GM21723 (cell line): ENCODE data around the gene PIK3R3.
"Not testable (repeated sequence)": the region's sequence is repeated elsewhere in the genome, so short reads cannot be mapped to it uniquely, and the experiment has no call there.

ENCODE experiments used
- ATAC-seq: cut with Tn5 transposase; IDR thresholded peaks from one replicate; pipeline ENCODE4 v1.9.1; 2021; ENCODE audit warnings: mild to moderate bottlenecking, moderate library complexity; ENCODE audit not compliant: unreplicated experiment

PIK3R3 gene

DNA sequence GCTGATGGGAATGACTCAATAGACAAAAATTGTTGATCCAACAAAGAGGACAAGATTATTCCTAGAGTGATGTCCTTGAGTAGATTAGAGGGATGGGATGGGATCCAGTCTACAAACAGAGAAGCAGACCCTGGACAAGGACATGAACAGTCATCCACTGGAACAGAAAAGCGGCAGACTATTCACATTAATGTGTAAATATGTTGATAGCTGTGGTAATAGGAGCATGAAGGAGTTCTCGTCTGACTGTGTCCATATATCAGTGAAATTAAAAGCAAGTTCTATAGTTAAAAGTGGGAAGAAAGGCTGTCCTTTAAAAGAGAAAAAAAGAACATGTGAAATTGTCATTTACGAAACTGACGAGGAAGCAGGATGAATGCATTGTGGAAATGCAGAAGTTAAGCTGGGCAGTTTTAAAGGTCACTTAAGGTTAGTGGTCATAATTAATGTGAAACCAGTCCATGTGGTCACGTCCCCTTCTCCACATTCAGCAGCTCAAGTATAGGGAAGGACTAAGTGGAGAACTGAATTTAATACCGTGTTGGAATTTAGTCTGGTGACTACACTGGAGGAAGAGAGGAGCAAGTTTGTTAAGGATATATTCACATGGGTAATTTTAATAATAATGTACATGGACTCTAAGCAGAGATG, 62.1 kb downstream of the PIK3R3 start:
- ATAC-seq: no peak

DNA sequence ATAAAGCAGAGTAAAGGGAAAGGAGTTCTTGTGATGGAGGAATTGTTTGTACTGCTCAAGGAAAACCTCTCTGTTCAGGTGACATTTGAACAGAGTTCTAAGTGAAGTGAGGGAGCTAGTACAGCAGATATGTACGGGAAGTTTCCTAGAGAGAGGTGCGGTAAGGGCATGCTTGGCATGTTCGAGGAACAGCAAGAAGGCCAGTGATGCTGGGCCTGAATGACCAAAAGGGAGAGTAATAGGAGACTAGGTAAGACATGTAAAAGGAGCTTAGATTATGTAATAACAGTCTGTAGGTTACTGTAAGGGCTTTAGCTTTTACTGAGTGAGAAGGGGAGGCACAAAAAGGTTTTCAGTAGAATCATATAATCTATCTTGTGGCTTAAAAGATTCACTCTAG, 63.9 kb downstream of the PIK3R3 start:
- ATAC-seq: no peak

DNA sequence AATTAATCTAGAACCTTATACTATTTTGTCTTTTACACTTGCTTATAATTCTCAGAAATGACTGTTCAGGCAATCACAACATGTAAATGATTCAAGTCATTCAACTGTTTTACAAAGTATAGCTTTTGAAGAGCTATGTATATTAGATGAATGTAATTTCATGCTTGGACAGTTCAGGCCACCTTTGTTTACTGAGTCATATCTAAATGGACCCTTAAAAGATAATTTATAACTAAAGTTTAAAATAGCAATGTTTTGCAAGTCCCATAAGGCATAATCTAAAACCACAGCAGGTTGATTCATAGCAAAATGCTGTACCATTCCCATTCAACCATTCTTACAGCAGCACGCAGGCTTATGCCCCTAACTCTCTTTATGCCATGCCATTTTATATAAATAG, 64.8 kb downstream of the PIK3R3 start:
- no peak for ATAC-seq

DNA sequence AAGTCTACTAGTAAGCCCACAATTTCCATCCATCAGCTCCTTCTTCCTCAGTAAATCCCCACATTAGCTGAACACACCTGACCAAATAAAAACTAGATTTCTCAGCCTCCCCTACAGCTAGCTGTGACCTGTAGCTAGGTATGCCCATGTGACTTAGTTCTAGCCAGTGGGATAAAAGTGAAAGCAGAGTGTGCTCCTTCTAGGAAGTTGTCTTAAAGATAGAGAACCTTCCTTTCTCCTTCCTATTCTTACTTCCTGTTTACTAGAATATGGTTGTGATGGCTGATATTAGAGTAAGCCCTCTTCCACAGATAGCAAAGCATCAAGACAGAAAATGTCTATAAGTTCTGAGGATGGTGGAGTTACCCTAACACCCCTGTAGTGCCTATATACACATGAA, 67.0 kb downstream of the PIK3R3 start:
- no peak for ATAC-seq

DNA sequence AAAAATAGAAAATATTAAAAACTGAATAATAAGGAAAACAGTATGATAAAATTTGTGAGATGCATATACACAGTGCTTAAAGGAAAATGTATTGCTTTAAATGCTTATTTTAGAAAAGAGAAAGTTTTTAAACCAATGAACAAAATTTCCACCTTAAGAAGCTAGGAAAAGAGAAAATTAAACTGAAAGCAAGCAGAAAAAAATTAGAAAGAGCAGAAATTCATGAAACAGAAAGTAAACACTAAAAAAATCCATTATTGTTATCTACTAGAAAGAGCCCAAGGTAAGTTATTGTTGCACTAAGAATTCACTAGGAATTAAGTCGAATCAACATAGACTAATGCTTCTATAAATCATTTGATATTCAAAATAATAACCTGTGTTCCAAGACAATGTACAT, 67.7 kb downstream of the PIK3R3 start:
- no peak for ATAC-seq

DNA sequence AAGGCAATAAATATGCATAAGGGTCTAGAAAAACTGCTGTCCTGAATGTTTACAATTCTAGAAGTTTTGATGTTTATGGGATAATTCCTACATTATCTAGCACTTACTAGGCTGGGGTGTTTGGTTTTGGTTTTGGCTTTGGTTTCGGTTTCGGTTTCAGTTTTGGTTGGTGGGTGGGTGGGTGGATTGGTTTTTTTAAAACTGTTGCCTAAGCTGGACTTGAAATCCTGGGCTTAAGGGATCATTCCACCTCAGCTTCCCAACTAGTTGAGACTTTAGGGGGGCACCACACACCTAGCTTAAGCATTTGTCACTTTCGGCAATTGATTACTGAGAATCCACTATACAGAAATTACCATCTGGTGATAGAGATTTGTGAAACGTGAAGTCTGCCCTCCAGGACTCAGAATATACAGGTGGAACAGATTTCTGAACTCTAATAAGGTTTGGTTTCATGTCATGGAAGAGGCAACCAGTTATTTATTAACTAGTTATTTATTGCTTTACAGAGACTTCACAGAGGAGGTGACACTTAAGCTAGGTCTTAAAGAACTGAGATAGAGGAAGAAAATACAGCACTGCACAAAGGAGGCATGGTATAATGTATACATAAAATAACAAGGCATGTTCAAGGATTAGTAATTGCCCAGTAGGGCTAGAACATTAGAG, 69.6 kb downstream of the PIK3R3 start:
- ATAC-seq: no peak

DNA sequence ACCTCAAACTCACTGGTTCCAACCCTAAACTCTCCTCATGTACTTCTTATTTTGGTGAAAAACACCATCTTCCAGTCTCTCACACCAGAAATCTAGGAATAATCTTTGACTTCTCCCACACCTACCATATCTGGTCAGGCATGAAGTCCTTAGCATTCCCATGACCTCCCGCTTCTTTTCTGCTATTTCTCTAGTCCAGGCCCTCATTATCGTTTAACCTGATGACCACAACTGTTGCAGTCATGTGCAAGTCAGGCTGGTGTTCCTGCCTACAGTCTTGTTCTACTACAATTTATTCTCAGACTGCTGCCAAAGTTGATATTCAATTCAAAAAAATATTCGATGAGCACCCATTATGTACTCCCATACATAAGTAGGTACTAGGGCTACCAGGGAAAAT, 71.3 kb downstream of the PIK3R3 start:
- no peak for ATAC-seq

DNA sequence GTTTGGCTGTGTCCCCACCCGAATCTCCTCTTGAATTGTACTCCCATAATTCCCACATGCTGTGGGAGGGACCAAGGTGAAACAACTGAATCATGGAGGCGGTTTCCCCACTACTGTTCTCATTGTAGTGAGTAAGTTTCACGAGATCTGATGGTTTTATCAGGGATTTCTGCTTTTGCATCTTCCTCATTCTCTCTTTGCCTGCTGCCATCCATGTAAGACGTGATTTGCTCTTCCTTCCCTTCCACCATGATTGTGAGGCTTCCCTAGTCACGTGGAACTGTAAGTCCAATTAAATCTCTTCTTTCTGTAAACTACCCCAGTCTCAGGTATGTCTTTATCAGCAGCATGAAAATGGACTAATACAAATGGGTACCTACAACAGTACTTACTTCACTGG, 73.5 kb downstream of the PIK3R3 start:
- no peak for ATAC-seq

DNA sequence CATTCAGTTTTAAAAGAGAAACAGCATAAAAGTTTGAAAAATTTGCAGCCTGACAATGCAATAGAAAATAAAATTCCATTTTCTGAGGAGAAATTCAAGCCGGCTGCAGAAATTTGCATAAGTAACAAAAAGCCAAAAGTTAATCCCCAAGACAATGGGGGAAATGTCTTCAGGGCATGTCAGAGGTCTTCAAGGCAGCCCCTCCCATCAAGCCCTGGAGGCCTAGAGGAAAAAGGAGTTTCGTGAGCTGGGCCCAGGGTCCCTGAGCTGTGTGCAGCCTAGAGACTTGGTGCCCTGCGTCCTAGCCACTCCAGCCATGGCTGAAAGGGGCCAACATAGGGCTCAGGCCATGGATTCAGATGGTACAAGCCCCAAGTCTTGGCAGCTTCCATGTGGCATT, 74.6 kb downstream of the PIK3R3 start:
- no peak for ATAC-seq

DNA sequence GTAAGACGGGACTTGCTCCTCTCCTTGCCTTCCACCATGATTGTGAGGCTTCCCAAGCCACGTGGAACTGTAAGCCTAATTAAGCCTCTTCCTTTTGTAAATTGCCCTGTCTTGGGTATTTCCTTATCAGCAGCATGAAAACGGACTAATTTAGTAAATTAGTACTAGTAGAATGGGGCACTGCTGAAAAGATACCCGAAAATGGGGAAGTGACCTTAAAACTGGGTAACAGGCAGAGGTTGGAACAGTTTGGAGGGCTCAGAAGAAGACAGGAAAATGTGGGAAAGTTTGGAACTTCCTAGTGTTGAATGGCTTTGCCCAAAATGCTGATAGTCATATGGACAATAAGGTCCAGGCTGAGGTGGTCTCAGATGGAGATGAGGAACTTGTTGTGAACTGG, 75.2 kb downstream of the PIK3R3 start:
- ATAC-seq: not testable (repeated sequence)

DNA sequence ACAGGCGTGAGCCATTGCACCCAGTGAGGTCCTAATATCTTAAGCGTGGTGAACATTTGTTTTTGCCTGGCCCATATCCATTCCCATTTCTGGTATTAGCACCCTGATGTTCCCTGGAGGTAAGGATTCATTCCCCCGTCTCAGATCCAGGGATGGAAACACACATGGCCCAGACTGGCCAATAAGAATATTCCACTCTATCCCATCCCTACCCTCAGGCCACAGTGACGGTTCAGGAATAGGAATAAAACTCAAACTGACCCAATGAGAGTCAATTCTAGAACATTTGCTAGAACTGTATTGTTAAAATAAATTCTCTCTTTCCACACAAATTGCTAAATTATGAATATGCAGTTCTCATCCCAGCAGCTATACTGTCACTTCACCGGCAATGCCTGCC, 76.1 kb downstream of the PIK3R3 start:
- no peak for ATAC-seq

DNA sequence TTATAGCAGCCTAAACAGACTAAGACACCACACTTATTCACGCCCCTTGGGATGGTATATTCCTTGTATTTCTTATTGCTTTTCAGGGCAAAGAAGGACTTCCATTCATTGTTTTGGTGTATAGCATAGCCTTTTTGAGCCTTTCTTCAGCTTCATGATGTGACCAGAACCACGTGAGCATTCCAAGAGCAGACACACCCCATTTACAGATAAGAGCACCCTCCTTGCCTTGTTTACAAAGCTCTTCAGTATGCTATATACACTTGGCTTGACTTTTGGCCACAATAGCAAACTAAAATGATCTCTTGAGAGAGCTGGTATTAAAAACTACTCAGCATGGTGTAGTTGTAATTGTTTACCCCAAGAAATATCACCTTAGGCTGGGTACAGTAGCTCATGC, 78.7 kb downstream of the PIK3R3 start:
- no peak for ATAC-seq

DNA sequence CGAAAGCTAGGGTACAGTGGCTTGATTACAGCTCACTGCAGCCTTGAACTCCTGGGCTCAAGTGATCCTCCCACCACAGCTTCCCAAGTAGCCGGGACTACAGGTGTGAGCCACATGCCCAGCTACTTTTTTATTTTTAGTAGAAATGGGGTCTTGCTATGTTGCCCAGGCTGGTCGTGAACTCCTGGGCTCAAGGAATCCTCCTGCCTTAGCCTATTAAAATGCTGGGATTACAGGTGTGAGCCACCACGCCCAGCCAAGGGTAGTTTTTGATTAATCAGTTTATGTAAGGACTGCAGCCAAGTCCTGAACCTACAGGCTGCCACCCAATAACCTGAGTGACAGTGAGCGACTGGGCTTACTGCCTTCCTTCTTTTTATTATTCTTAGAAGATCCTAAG, 88.3 kb downstream of the PIK3R3 start:
- ATAC-seq: no peak

DNA sequence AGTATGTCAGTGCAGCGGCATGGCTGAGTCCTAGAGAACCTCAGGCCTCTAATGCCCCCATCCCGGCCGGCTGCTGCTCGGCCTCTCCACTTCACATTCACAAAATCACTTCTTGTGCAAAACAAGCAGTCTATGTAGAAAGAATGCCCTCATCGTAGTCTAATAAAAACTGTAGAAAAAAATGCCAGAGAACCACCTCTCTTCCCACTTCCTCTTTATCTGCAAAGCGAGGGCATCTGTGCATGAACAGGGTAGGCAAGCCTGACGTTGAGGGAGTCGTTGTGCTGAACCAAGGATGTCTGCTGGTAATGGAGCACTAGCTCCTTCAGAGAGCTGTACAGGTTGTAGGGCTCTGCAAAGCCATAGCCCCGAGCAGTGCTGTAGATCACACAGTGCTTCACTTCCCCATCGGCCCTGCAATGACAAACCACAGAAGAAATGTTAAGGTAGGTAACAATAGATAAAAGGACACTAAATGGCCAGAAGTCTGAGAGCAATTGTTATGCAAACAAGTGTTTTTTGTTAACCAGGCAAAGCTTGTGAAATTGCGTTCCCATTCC, 88.9 kb downstream of the PIK3R3 start:
- ATAC-seq: peak; percentile 72

DNA sequence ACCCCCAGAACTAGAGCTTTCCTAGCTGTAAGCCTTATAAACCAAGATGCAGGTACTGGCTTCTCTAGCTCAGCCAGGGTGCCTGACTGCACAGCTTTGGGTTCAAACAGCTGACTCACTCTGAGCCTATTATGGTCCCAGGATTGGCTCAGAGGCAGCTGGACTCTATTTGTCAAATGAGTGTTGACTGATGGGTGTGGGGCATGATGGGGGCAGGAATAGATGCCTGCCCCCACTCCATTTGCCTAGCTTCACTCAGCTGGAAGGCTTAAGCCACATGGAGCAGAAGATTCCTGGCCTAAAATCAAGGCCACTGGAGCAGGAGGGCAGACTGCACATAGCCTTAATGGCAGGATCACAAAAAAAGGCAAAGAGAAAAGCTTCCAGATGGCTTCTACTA, 90.5 kb downstream of the PIK3R3 start:
- ATAC-seq: no peak

DNA sequence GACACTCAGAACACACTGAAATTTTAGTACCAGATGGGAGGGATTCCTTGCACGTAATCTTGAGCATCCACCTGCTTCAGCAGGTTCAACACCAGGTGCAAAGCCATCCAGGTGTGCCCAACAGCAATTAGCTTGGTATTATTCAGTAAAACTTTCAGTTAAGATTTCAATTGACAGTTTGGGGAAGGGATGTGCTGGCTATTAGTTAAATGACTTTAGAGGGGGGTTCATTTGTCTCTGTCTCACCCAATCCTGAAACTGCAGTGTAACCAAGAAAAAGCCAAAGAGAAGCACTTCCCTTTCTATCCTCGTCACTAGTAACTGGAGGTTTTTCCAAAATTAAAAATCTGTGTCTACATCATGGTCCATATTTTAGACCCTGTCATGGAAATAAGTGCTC, 90.9 kb downstream of the PIK3R3 start:
- no peak for ATAC-seq

DNA sequence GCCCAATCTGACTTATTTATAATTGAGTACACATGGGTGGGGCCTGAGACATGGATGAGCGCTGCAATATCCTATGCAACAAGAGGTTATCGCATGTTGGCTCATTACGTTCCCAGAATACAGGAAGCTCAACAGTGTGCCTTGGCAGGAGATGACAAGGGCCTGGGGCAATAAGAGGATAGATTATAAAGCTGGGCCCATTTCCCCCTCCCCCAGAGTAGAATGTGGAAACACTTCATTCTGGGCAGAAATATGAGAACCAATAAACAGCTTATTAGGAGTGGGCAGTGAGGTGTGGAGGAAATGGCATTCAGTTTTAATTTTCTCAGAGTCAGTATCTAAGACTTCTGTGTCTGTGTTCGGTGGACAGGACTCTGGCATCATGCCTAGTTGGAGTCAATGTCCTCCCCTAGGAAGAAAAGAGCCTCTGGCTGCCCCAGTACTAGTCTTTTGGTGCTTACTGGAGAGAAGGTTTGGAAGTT, 92.8 kb downstream of the PIK3R3 start:
- ATAC-seq: no peak

DNA sequence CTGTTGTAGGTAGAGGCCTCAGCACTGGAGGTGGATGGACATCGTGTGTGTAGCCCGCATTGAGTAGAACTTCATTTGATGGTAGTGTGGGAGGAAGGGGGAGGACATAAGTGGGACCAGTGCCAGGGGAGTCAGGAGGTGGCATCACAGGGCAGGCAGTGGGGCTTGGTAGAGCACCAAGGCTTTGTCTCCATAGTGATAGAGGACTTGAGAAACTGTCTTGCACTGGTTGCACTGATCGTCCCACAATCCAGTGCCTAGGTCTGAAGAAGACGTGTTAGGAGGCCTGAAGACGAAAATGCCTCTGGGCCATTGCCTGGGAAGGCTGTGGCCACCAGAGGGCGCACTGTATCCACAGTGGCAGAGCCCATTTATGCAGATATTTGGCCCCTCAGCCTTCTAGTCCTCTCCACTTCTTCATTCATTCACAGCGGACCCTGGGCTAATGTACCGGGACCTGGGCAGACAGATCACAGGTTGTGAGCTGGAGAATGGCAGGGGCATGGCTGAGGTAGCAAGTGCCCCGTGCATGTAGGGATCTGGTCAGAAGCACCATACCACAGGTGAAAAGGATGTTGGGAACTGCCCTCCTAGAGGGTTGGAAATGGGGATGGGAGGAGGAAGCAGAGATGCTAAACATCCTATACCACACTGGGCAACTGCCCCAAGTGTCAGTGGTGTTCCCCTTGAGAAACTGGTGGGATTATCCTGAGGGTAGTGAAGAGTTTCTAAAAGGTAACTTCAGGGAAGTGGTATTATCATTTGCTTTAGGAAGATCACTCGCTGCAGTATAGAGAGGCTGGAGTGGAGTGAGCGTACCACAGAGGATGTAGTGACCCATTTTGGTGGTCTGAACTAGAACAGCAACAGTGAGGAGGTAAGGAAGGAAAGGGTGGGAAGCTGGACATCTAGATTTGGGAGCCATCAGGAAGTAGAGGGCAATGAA, 95.3 kb downstream of the PIK3R3 start:
- peak; percentile 58 for ATAC-seq

DNA sequence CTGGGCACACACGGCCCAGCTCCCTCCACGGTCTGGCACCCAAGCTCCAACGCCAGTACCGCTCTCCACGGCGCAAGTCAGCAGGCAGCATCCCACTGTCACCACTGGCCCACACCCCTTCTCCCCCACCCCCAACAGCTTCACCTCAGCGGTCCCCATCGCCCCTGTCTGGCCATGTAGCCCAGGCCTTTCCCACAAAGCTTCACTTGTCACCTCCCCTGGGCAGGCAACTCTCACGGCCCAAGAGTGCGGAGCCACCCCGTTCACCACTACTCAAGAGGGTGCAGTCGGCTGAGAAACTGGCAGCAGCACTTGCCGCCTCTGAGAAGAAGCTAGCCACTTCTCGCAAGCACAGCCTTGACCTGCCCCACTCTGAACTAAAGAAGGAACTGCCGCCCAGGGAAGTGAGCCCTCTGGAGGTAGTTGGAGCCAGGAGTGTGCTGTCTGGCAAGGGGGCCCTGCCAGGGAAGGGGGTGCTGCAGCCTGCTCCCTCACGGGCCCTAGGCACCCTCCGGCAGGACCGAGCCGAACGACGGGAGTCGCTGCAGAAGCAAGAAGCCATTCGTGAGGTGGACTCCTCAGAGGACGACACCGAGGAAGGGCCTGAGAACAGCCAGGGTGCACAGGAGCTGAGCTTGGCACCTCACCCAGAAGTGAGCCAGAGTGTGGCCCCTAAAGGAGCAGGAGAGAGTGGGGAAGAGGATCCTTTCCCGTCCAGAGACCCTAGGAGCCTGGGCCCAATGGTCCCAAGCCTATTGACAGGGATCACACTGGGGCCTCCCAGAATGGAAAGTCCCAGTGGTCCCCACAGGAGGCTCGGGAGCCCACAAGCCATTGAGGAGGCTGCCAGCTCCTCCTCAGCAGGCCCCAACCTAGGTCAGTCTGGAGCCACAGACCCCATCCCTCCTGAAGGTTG, 97.6 kb downstream of the PIK3R3 start:
- ATAC-seq: no peak
